A673 (cell line): Measurements from ENCODE around the gene ZNF57. TPM values are rescaled to one million over a fixed set of nuclear protein-coding genes. Genes with fewer than 3 reads are reported as not detected.

Experiments used
- BruUV-seq: library from RNA; stranded (reverse); fragments of 400-500 nt; replicated peaks from 2 replicates; lab custom pipeline; 2021; lab: Mats Ljungman, UMichigan
- CTCF ChIA-PET: fragments of 300-600 bp; sonication (Branson Sonifier 250); formaldehyde crosslinking; loops from one replicate; lab custom pipeline; 2022; ENCODE audit warnings: antibody characterized with exemption; lab: Charles Lee
- POLR2A ChIA-PET: fragments of 300-600 bp; sonication (Branson Sonifier 250); formaldehyde crosslinking; loops from one replicate; lab custom pipeline; 2022; ENCODE audit warnings: antibody characterized with exemption; ENCODE audit not compliant: low non-redundant PET; lab: Charles Lee
- DNase-seq: peaks from one replicate; pipeline ENCODE4 v3.0.0-alpha.2; 2015; ENCODE audit warnings: low spot score
- H3K27ac ChIP-seq: fragments of 200-600 bp; sonication (generic); 2 replicates; pipeline ENCODE4 v1.5.1; 2016; ENCODE audit warnings: mixed run types, low read depth, mild to moderate bottlenecking, mixed read lengths, antibody characterized with exemption, low read length; ENCODE audit not compliant: poor library complexity, severe bottlenecking
- H3K27me3 ChIP-seq: fragments of 200-600 bp; sonication (generic); replicated peaks from 2 replicates; pipeline ENCODE4 v1.6.1; 2017; ENCODE audit warnings: mixed run types, low read depth, mild to moderate bottlenecking, mixed read lengths, antibody characterized with exemption, low read length; ENCODE audit not compliant: insufficient read depth, poor library complexity
- H3K36me3 ChIP-seq: fragments of 200-600 bp; sonication (generic); 2 replicates; pipeline ENCODE4 v1.6.1; 2016; ENCODE audit warnings: mixed run types, mild to moderate bottlenecking, mixed read lengths, antibody characterized with exemption, low read length; ENCODE audit not compliant: insufficient read depth, poor library complexity, severe bottlenecking
- H3K4me1 ChIP-seq: fragments of 200-600 bp; sonication (generic); 2 replicates; pipeline ENCODE4 v1.6.1; 2017; ENCODE audit warnings: mixed run types, mild to moderate bottlenecking, mixed read lengths, antibody characterized with exemption, low read length; ENCODE audit not compliant: insufficient read depth, poor library complexity, severe bottlenecking
- H3K4me3 ChIP-seq: fragments of 200-600 bp; sonication (generic); 2 replicates; pipeline ENCODE4 v1.5.1; 2016; ENCODE audit warnings: low read depth, mixed run types, mild to moderate bottlenecking, mixed read lengths, low read length; ENCODE audit not compliant: poor library complexity, severe bottlenecking
- H3K9me3 ChIP-seq: fragments of 200-600 bp; sonication (generic); 2 replicates; pipeline ENCODE4 v1.6.1; 2016; ENCODE audit warnings: mixed run types, low read depth, mild to moderate bottlenecking, mixed read lengths, antibody characterized with exemption, low read length; ENCODE audit not compliant: poor library complexity, severe bottlenecking
- CTCF ChIP-seq: fragments of 300-800, 200-600 bp; sonication (generic); conservative IDR thresholded peaks from 2 replicates; pipeline ENCODE4 v1.5.1; 2017; ENCODE audit warnings: low read depth, mild to moderate bottlenecking, antibody characterized with exemption, low read length, moderate library complexity, mixed read lengths
- EZH2 ChIP-seq: fragments of 200-600 bp; sonication (generic); IDR thresholded peaks from 2 replicates; pipeline ENCODE4 v1.6.1; 2017; ENCODE audit warnings: borderline replicate concordance, low read depth, mild to moderate bottlenecking, mixed read lengths, antibody characterized with exemption, low read length; ENCODE audit not compliant: poor library complexity, severe bottlenecking
- intact Hi-C: fragments of 100-400 bp; cut with micrococcal nuclease; formaldehyde crosslinking; loops from one replicate; pipeline ENCODE4 v1.10.0; 2022; ENCODE audit not compliant: unreplicated experiment
- total RNA-seq: library from RNA; stranded (reverse); gene quantifications from 2 replicates; pipeline ENCODE4 v1.2.3, GENCODE V29; 2021

Gene ZNF57
- total RNA-seq, 1 experiment from 2014 or later, result 5.1 TPM

DNA sequence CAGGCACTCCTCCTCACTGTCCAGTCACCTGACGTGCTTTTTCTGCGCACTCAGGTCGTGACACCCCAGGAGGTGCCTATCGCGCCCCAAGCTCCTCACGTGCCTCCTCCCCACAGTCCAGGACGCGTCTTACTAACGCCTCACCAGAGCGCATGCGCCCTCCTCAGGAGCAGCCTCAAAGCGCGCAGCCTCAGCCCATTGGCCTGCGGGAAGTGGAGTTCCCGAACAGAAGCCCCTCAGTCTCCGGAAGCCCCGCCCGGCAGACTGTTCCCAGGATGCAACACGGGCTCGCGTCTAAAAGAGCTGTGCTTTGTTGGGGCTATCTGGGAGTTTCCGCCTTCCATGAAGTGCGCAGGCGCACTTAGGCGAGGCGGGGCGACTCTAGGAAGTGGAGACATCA lies 41.9 kb upstream of the ZNF57 start:
- Histone ChIP-seq H3K4me3 (no peak overlapping the region), H3K4me1 (no peaks in the 10 kb centered on the region), H3K27me3 (no peaks in the 10 kb centered on the region), H3K27ac (no peak overlapping the region), H3K36me3 (peaks cover under 1% of the 10 kb centered on the region), H3K9me3 (peaks cover 35% of the 10 kb centered on the region)
- BruUV-seq, result no TSS peak
- ChIA-PET POLR2A (no interaction called here), CTCF (no interaction called here)
- DNase-seq, result no peak
- intact Hi-C loops, result no loop called here
- TF ChIP-seq EZH2 (no peak), CTCF (no peak)

GRCh38 chr19:2863816-2864215 lies 36.9 kb upstream of the ZNF57 start:
- H3K4me1 ChIP-seq, result no peaks in the 10 kb centered on the region
- no TSS peak for BruUV-seq
- no peak overlapping the region for H3K4me3 ChIP-seq
- H3K36me3 ChIP-seq, result no peaks in the 10 kb centered on the region
- DNase-seq, result no peak
- H3K27me3 ChIP-seq, result no peaks in the 10 kb centered on the region
- intact Hi-C loops, result no loop called here
- H3K9me3 ChIP-seq, result peaks cover 4% of the 10 kb centered on the region
- TF ChIP-seq EZH2 (no peak), CTCF (no peak)
- no peak overlapping the region for H3K27ac ChIP-seq
- ChIA-PET CTCF (interaction anchor here (0.5 kb wide), 1 partner anchor 192 kb away, joined by 7 read pairs; no protein-coding TSS in a partner anchor), POLR2A (interaction anchor here (0.6 kb wide), 1 partner anchor 56 kb away, joined by 7 read pairs; no protein-coding TSS in a partner anchor)

GRCh38 chr19:2865334-2866100 lies 35.2 kb upstream of the ZNF57 start:
- Histone ChIP-seq H3K27ac (no peak overlapping the region), H3K27me3 (no peaks in the 10 kb centered on the region), H3K4me1 (no peaks in the 10 kb centered on the region), H3K4me3 (no peak overlapping the region), H3K36me3 (no peaks in the 10 kb centered on the region), H3K9me3 (no peaks in the 10 kb centered on the region)
- intact Hi-C loops, result no loop called here
- POLR2A ChIA-PET, result no interaction called here
- TF ChIP-seq CTCF (no peak), EZH2 (no peak)
- CTCF ChIA-PET, result no interaction called here
- DNase-seq, result no peak
- BruUV-seq, result no TSS peak
